ENCODE results near the gene SPC24.
"Not testable (repeated sequence)": the region's sequence is repeated elsewhere in the genome, so short reads cannot be mapped to it uniquely, and the experiment has no call there.

Gene SPC24

GRCh38 chr19:11108746-11109145 is 46.8 kb downstream of the SPC24 start:
- no peaks in the 10 kb centered on the region for H3K27me3 Mint-ChIP-seq
- H3K36me3 Mint-ChIP-seq (ENCODE audit: low read depth) = peaks cover 69% of the 10 kb centered on the region
- H3K4me1 Mint-ChIP-seq (ENCODE audit: low read depth) = no peaks in the 10 kb centered on the region
- H3K27ac Mint-ChIP-seq = no peak overlapping the region
- no peak overlapping the region for H3K4me3 Mint-ChIP-seq
- no peaks in the 10 kb centered on the region for H3K9me3 Mint-ChIP-seq

DNA sequence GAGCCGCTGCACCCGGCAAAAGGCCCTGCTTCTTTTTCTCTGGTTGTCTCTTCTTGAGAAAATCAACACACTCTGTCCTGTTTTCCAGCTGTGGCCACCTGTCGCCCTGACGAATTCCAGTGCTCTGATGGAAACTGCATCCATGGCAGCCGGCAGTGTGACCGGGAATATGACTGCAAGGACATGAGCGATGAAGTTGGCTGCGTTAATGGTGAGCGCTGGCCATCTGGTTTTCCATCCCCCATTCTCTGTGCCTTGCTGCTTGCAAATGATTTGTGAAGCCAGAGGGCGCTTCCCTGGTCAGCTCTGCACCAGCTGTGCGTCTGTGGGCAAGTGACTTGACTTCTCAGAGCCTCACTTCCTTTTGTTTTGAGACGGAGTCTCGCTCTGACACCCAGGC is 49.1 kb downstream of the SPC24 start:
- Mint-ChIP-seq H3K27ac (no peak overlapping the region), H3K4me3 (no peak overlapping the region), H3K36me3 (ENCODE audit: low read depth) (peaks cover 70% of the 10 kb centered on the region), H3K27me3 (no peaks in the 10 kb centered on the region), H3K9me3 (no peaks in the 10 kb centered on the region), H3K4me1 (ENCODE audit: low read depth) (no peaks in the 10 kb centered on the region)

DNA sequence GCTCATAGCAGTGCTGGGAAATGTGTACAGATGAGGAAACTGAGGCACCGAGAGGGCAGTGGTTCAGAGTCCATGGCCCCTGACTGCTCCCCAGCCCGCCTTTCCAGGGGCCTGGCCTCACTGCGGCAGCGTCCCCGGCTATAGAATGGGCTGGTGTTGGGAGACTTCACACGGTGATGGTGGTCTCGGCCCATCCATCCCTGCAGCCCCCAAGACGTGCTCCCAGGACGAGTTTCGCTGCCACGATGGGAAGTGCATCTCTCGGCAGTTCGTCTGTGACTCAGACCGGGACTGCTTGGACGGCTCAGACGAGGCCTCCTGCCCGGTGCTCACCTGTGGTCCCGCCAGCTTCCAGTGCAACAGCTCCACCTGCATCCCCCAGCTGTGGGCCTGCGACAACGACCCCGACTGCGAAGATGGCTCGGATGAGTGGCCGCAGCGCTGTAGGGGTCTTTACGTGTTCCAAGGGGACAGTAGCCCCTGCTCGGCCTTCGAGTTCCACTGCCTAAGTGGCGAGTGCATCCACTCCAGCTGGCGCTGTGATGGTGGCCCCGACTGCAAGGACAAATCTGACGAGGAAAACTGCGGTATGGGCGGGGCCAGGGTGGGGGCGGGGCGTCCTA is 50.5 kb downstream of the SPC24 start:
- no peaks in the 10 kb centered on the region for H3K9me3 Mint-ChIP-seq
- H3K4me1 Mint-ChIP-seq (ENCODE audit: low read depth) = peaks cover 1% of the 10 kb centered on the region
- H3K4me3 Mint-ChIP-seq = no peak overlapping the region

DNA sequence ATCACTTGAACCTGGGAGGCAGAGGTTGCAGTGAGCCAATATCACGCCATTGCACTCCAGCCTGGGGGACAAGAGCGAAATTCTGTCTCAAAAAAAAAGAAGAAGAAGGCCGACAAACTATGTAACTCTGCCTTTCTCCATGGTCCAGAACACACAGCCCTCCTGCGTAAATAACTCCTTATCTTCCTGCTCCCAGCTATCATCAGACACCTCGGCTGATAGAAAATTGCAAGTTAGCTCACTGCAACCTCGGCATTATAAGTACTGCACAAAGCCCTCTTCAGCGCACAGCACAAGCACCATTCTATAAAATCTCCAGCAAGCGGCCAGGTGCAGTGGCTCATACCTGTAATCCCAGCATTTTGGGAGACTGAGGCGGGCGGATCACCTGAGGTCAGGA is 51.9 kb downstream of the SPC24 start:
- not testable (repeated sequence) for H3K27ac Mint-ChIP-seq; H3K9me3 Mint-ChIP-seq; H3K27me3 Mint-ChIP-seq; H3K4me3 Mint-ChIP-seq; H3K4me1 Mint-ChIP-seq (ENCODE audit: low read depth)
- H3K36me3 Mint-ChIP-seq (ENCODE audit: low read depth) = peaks cover 67% of the 10 kb centered on the region

More for the DNA sequence above, 50.5 kb downstream of the SPC24 start:
- H3K27me3 Mint-ChIP-seq = no peaks in the 10 kb centered on the region
- no peak overlapping the region for H3K27ac Mint-ChIP-seq
- H3K36me3 Mint-ChIP-seq (ENCODE audit: low read depth) = peaks cover 63% of the 10 kb centered on the region

- Mint-ChIP-seq H3K4me1 (ENCODE audit: low read depth) (peaks cover 6% of the 10 kb centered on the region), H3K9me3 (no peaks in the 10 kb centered on the region), H3K36me3 (ENCODE audit: low read depth) (peaks cover 61% of the 10 kb centered on the region), H3K4me3 (no peak overlapping the region), H3K27ac (no peak overlapping the region), H3K27me3 (no peaks in the 10 kb centered on the region)
Observed at GRCh38 chr19:11102944-11103343, 52.6 kb downstream of the SPC24 start.

DNA sequence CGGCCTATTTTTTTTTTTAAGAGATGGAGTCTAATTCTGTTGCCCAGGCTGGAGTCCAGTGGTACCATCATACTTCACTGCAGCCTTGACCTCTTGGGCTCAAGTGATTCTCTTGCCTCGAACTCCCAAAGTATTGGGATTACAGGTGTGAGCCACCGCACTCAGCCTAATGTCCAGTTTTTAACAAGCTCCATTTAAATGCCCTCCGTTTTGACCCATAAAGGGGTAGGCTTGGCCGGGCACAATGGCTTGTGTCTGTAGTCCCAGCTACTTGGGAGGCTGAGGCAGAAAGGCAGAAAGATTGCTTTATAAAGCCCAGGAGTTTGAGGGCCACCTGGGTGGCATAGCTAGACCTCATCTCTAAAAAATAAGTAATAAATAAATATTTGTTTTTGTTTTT is 54.5 kb downstream of the SPC24 start:
- Mint-ChIP-seq H3K27ac (no peak overlapping the region), H3K9me3 (no peaks in the 10 kb centered on the region), H3K4me1 (ENCODE audit: low read depth) (peaks cover 19% of the 10 kb centered on the region), H3K4me3 (no peak overlapping the region), H3K36me3 (ENCODE audit: low read depth) (peaks cover 67% of the 10 kb centered on the region), H3K27me3 (no peaks in the 10 kb centered on the region)

- Mint-ChIP-seq H3K4me3 (no peak overlapping the region), H3K27ac (no peak overlapping the region), H3K9me3 (no peaks in the 10 kb centered on the region)
Observed at GRCh38 chr19:11100049-11100448, 55.5 kb downstream of the SPC24 start.

DNA sequence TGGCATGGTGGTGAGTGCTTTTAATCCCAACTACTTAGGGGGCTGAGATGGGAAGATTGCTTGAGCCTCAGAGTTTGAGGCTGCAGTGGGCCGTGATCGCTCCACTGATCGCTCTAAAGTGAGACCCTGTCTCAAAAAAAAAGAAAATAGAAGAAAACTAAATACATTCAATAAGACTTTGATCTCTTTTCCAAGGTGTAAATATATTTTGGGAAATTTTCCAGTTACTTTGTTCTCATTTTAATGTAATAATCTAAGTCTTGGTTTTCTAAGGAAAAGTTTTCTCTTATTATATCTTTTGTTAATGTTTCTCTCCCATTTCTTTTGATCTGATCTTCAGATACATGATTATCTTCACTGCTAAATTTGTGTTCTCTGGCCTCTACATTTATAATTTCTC is 56.7 kb downstream of the SPC24 start:
- Mint-ChIP-seq H3K4me3 (no peak overlapping the region), H3K4me1 (ENCODE audit: low read depth) (peaks cover 39% of the 10 kb centered on the region), H3K27me3 (no peaks in the 10 kb centered on the region), H3K27ac (peak overlapping the region; percentile 36), H3K9me3 (no peaks in the 10 kb centered on the region), H3K36me3 (ENCODE audit: low read depth) (peaks cover 64% of the 10 kb centered on the region)

More at GRCh38 chr19:11100049-11100448, 55.5 kb downstream of the SPC24 start:
- Mint-ChIP-seq H3K27me3 (no peaks in the 10 kb centered on the region), H3K4me1 (ENCODE audit: low read depth) (peaks cover 29% of the 10 kb centered on the region), H3K36me3 (ENCODE audit: low read depth) (peaks cover 66% of the 10 kb centered on the region)

- H3K9me3 Mint-ChIP-seq = no peaks in the 10 kb centered on the region
- no peak overlapping the region for H3K27ac Mint-ChIP-seq
- no peak overlapping the region for H3K4me3 Mint-ChIP-seq
- no peaks in the 10 kb centered on the region for H3K27me3 Mint-ChIP-seq
- peaks cover 59% of the 10 kb centered on the region for H3K36me3 Mint-ChIP-seq (ENCODE audit: low read depth)
- peaks cover 44% of the 10 kb centered on the region for H3K4me1 Mint-ChIP-seq (ENCODE audit: low read depth)
Observed at GRCh38 chr19:11098327-11098726, 57.3 kb downstream of the SPC24 start.

- H3K27ac Mint-ChIP-seq = peak overlapping the region; percentile 31
- peaks cover 53% of the 10 kb centered on the region for H3K4me1 Mint-ChIP-seq (ENCODE audit: low read depth)
- H3K9me3 Mint-ChIP-seq, H3K27me3 Mint-ChIP-seq, H3K4me3 Mint-ChIP-seq: not testable (repeated sequence)
- H3K36me3 Mint-ChIP-seq (ENCODE audit: low read depth) = peaks cover 58% of the 10 kb centered on the region
Observed at GRCh38 chr19:11097367-11097766, 58.2 kb downstream of the SPC24 start.

GRCh38 chr19:11096210-11096841 is 59.3 kb downstream of the SPC24 start:
- Mint-ChIP-seq H3K9me3 (no peaks in the 10 kb centered on the region), H3K27me3 (no peaks in the 10 kb centered on the region), H3K27ac (peak overlapping the region; percentile 92), H3K36me3 (ENCODE audit: low read depth) (peaks cover 58% of the 10 kb centered on the region), H3K4me3 (peak overlapping the region; percentile 73), H3K4me1 (ENCODE audit: low read depth) (peaks cover 64% of the 10 kb centered on the region)
